ES-I3 (cell line): ENCODE results near the gene SLC9A3.

Experiments used
- H3K36me3 ChIP-seq: 2 replicates; pipeline ENCODE4 v1.6.1; 2013; ENCODE audit warnings: mild to moderate bottlenecking, low read length, control low read depth, moderate library complexity; ENCODE audit not compliant: insufficient read depth
- H3K4me1 ChIP-seq: 2 replicates; pipeline ENCODE4 v1.6.1; 2013; ENCODE audit warnings: mild to moderate bottlenecking, control low read depth, low read length; ENCODE audit not compliant: insufficient read depth
- H3K9ac ChIP-seq: 2 replicates; pipeline ENCODE4 v1.6.1; 2013; ENCODE audit warnings: low read depth, mild to moderate bottlenecking, low read length, moderate library complexity
- H3K9me3 ChIP-seq: 2 replicates; pipeline ENCODE4 v1.6.1; 2013; ENCODE audit warnings: mild to moderate bottlenecking, low read length, moderate library complexity; ENCODE audit not compliant: control insufficient read depth, insufficient read depth

SLC9A3 gene

DNA sequence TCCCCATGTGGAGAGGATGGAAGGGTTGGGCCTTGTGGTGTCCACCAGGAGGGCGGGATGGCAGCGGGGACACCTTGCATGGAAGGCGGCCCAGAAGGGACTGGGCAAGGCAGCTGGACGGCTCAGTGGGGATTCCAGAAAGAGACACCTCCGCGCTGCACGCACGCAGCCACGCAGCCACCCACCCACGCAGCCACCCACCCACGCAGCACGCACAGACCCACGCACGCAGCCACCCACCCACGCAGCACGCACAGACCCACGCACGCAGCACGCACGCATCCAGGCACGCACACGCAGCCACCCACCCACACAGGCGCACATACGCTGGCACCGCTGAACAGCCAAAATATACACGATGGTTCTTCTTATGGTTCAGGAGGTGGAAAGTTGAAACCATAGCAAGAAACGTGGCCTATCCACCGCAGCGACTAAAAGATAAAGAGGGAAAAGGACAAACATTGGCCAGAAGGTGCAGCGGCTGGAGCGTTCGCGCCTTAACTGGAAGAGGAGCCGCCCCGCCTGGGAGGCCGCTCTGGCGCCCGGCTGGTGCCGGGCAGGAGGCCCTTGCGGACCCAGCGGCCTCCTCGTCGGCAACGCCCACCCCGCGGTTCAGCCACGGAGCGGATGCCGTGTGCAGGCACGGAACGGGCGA, 103.5 kb downstream of the SLC9A3 start:
- Histone ChIP-seq H3K9ac (no peak overlapping the region), H3K9me3 (no peaks in the 10 kb centered on the region), H3K4me1 (peaks cover 8% of the 10 kb centered on the region; the same call in 1 of the 2 replicates), H3K36me3 (no peaks in the 10 kb centered on the region)
